Keratinocyte (primary cell): ENCODE results near the gene RCOR3. TPM values are rescaled to one million over a fixed set of nuclear protein-coding genes. Genes with fewer than 3 reads are reported as not detected.

Source experiments
- DNase-seq: peaks from one replicate; pipeline ENCODE4 v3.0.0-alpha.2; 2011; ENCODE audit warnings: low read depth, missing footprints, low spot score
- FAIRE-seq: peaks from 2 replicates; lab custom pipeline; 2011; peaks lifted over from hg19 to GRCh38; lab: Jason Lieb, UNC
- H2AFZ ChIP-seq: 2 replicates; pipeline ENCODE4 v1.6.0; 2012; ENCODE audit warnings: low read length, control low read depth, inconsistent platforms; ENCODE audit not compliant: control insufficient read depth
- H3K27ac ChIP-seq: 2 replicates; pipeline ENCODE4 v1.5.1; 2011; ENCODE audit warnings: low read length; ENCODE audit not compliant: control insufficient read depth, insufficient read depth
- H3K27me3 ChIP-seq: 3 replicates; pipeline ENCODE4 v1.6.0; 2011; ENCODE audit warnings: low read length; ENCODE audit not compliant: control insufficient read depth, insufficient read depth; ENCODE audit errors: extremely low read depth
- H3K36me3 ChIP-seq, 2 experiments: 2 replicates in 1 of 2; 3 replicates in 1 of 2; pipeline ENCODE4 v1.5.1; 2011; ENCODE audit warnings: low read length in 2 of 2, mild to moderate bottlenecking in 1 of 2; ENCODE audit not compliant: control insufficient read depth in 2 of 2, insufficient read depth in 2 of 2; ENCODE audit errors: extremely low read depth in 1 of 2
- H3K4me1 ChIP-seq: 3 replicates; pipeline ENCODE4 v1.5.1; 2011; ENCODE audit warnings: low read length; ENCODE audit not compliant: control insufficient read depth, insufficient read depth; ENCODE audit errors: extremely low read depth
- H3K4me2 ChIP-seq: 3 replicates; pipeline ENCODE4 v1.6.0; 2011; ENCODE audit warnings: low read depth, low read length; ENCODE audit not compliant: control insufficient read depth, insufficient read depth; ENCODE audit errors: extremely low read depth
- H3K4me3 ChIP-seq, 3 experiments: fragments of 200-600 bp in 1 of 3; sonication (generic) in 1 of 3; 2 replicates in 2 of 3; 3 replicates in 1 of 3; pipeline ENCODE4 v1.5.1; 2011 to 2016; ENCODE audit warnings: low read length in 3 of 3, mild to moderate bottlenecking in 3 of 3, control low read depth in 2 of 3, inconsistent platforms in 1 of 3, low read depth in 1 of 3, mixed read lengths in 1 of 3, mixed run types in 1 of 3, moderate library complexity in 1 of 3; ENCODE audit not compliant: control insufficient read depth in 2 of 3, insufficient read depth in 2 of 3; ENCODE audit errors: extremely low read depth in 1 of 3
- H3K79me2 ChIP-seq: 2 replicates; pipeline ENCODE4 v1.6.0; 2012; ENCODE audit warnings: low read length; ENCODE audit not compliant: control insufficient read depth, insufficient read depth
- H3K9ac ChIP-seq: 3 replicates; pipeline ENCODE4 v1.6.0; 2011; ENCODE audit warnings: low read length; ENCODE audit not compliant: control insufficient read depth, insufficient read depth; ENCODE audit errors: extremely low read depth
- H3K9me1 ChIP-seq: 3 replicates; pipeline ENCODE4 v1.6.0; 2011; ENCODE audit warnings: low read length; ENCODE audit not compliant: control insufficient read depth, insufficient read depth; ENCODE audit errors: extremely low read depth
- H3K9me3 ChIP-seq: 2 replicates; pipeline ENCODE4 v1.5.1; 2012; ENCODE audit warnings: low read depth, low read length; ENCODE audit not compliant: control insufficient read depth
- H4K20me1 ChIP-seq: 3 replicates; pipeline ENCODE4 v1.6.0; 2011; ENCODE audit warnings: low read length; ENCODE audit not compliant: control insufficient read depth, insufficient read depth; ENCODE audit errors: extremely low read depth
- CTCF ChIP-seq, 3 experiments: IDR thresholded peaks in 1 of 3; conservative IDR thresholded peaks in 1 of 3; optimal IDR thresholded peaks in 1 of 3; 2 replicates in 2 of 3; 3 replicates in 1 of 3; pipeline versions ENCODE3 to v1.5.1; 2011; ENCODE audit warnings: low read length in 3 of 3, mild to moderate bottlenecking in 3 of 3, moderate library complexity in 2 of 3, control low read depth in 1 of 3, inconsistent platforms in 1 of 3; ENCODE audit not compliant: insufficient read depth in 2 of 3; ENCODE audit errors: extremely low read depth in 1 of 3
- EZH2 ChIP-seq: IDR thresholded peaks from one replicate; pipeline ENCODE4 v1.6.1; 2012; ENCODE audit warnings: inconsistent platforms, mild to moderate bottlenecking, low read length, moderate library complexity
- dilution Hi-C: fragments of 300-500 bp; cut with MboI; formaldehyde crosslinking; loops from one replicate; pipeline ENCODE4 v1.7.0; 2020; ENCODE audit warnings: low sequenced_read_pairs; ENCODE audit not compliant: extremely low pct_ligation_motif_present
- polyA plus RNA-seq, 5 experiments: library from polyadenylated mRNA; depleted of rRNA in 3 of 5; stranded (reverse) in 3 of 5; stranded (forward) in 1 of 5; unstranded in 1 of 5; fragments of >200 nt; gene quantifications; 1 replicate in 1 of 5; 2 replicates in 3 of 5; 3 replicates in 1 of 5; pipeline versions ENCODE4 v1.2.1 to v1.2.3, GENCODE V29; 2011 to 2012; ENCODE audit warnings: missing spikeins in 2 of 5, low read depth in 1 of 5, low replicate concordance in 1 of 5

RCOR3 gene
- polyA plus RNA-seq, 1 donor (not counting 4 experiments of a cell fraction or from before 2014, with no cell fraction given) = 35.7 TPM

GRCh38 chr1:211282023-211282373, 22.8 kb downstream of the RCOR3 start:
- dilution Hi-C loops = no loop called here
- H3K27me3 ChIP-seq = no peaks in the 10 kb centered on the region

GRCh38 chr1:211285196-211285595, 26.0 kb downstream of the RCOR3 start:
- FAIRE-seq (no peak), DNase-seq (no peak)
- no peak overlapping the region for H2AFZ ChIP-seq
- no peak overlapping the region for H3K4me3 ChIP-seq
- H3K9ac ChIP-seq = no peak overlapping the region
- no peaks in the 10 kb centered on the region for H4K20me1 ChIP-seq
- no peaks in the 10 kb centered on the region for H3K4me1 ChIP-seq
- TF ChIP-seq EZH2 = no peak
- dilution Hi-C loops = no loop called here
- no peaks in the 10 kb centered on the region for H3K9me1 ChIP-seq
- H3K79me2 ChIP-seq = no peaks in the 10 kb centered on the region
- H3K27ac ChIP-seq = no peak overlapping the region
- H3K36me3 ChIP-seq = peaks cover 17% of the 10 kb centered on the region in 2 experiments
- no peaks in the 10 kb centered on the region for H3K9me3 ChIP-seq
- H3K27me3 ChIP-seq = no peaks in the 10 kb centered on the region
- no peak overlapping the region for H3K4me2 ChIP-seq

More at GRCh38 chr1:211282023-211282373, 22.8 kb downstream of the RCOR3 start:
- H3K36me3 ChIP-seq = peaks cover 12 to 15% of the 10 kb centered on the region in 2 experiments
- no peak overlapping the region for H3K9ac ChIP-seq
- H3K4me1 ChIP-seq = no peaks in the 10 kb centered on the region
- H3K9me1 ChIP-seq = no peaks in the 10 kb centered on the region
- no peaks in the 10 kb centered on the region for H4K20me1 ChIP-seq
- DNase-seq (no peak), FAIRE-seq (no peak)
- H3K9me3 ChIP-seq = no peaks in the 10 kb centered on the region
- no peak for TF ChIP-seq CTCF (optimal IDR thresholded peaks at IDR 0.05 in 1 of 3, IDR thresholded peaks at IDR 0.05 in 1 of 3, conservative IDR thresholded peaks at IDR 0.05 in 1 of 3; ENCODE audit: extremely low read depth in 1 of 3, insufficient read depth in 2 of 3, low read length in 3 of 3)
- no peak for TF ChIP-seq EZH2
- no peak overlapping the region for H3K27ac ChIP-seq
- no peak overlapping the region for H2AFZ ChIP-seq
- no peak overlapping the region for H3K4me3 ChIP-seq
- H3K4me2 ChIP-seq = no peak overlapping the region
- no peaks in the 10 kb centered on the region for H3K79me2 ChIP-seq

DNA sequence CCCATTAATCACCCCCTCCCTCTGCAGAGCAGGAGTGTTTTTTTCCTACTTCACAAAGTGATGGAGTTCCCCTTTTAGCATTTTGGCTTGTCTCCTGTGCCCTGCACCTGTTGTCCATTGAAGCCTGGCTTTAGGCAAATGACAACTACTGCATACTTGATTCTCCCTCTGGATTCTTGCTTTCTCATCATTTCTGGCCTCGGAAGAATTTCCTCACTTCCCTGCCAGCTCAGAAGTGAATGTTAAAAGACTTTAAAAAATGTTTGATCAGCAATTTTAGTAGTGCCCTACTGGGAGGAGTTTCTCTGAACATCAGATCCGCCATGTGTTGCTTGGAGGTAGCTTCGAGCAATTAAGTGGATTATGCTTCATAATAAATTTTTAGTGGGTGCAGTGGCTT, 28.1 kb downstream of the RCOR3 start:
- no peak for DNase-seq
- Histone ChIP-seq H3K4me3 (no peak overlapping the region), H3K79me2 (no peaks in the 10 kb centered on the region), H3K36me3 (peaks cover 11 to 23% of the 10 kb centered on the region in 2 experiments), H2AFZ (no peak overlapping the region), H4K20me1 (no peaks in the 10 kb centered on the region), H3K4me2 (no peak overlapping the region), H3K9me1 (no peaks in the 10 kb centered on the region), H3K9me3 (no peaks in the 10 kb centered on the region), H3K27ac (no peak overlapping the region), H3K4me1 (no peaks in the 10 kb centered on the region), H3K9ac (no peak overlapping the region), H3K27me3 (no peaks in the 10 kb centered on the region)
- dilution Hi-C loops = no loop called here
- TF ChIP-seq EZH2 = no peak
- no peak for TF ChIP-seq CTCF (optimal IDR thresholded peaks at IDR 0.05 in 1 of 3, IDR thresholded peaks at IDR 0.05 in 1 of 3, conservative IDR thresholded peaks at IDR 0.05 in 1 of 3; ENCODE audit: extremely low read depth in 1 of 3, insufficient read depth in 2 of 3, low read length in 3 of 3)
- no peak for FAIRE-seq
